Measurements from ENCODE around the gene LRRC8D.
"Not testable (repeated sequence)": the region's sequence is repeated elsewhere in the genome, so short reads cannot be mapped to it uniquely, and the experiment has no call there.

Gene LRRC8D

GRCh38 chr1:89919174-89919573 is 98.3 kb downstream of the LRRC8D start:
- no peak overlapping the region for H3K4me3 ChIP-seq (replicated peaks in 1 of 2; ENCODE audit: low read depth in 2 of 2, low read length in 2 of 2)
- no peak for TF ChIP-seq CTCF (IDR thresholded peaks at IDR 0.05; ENCODE audit: low read depth, low read length)
- DNase-seq (ENCODE audit: low read depth in 2 of 2): no peak

- no peak for TF ChIP-seq CTCF (IDR thresholded peaks at IDR 0.05; ENCODE audit: low read depth, low read length)
- DNase-seq (ENCODE audit: low read depth in 2 of 2): no peak
- H3K4me3 ChIP-seq (replicated peaks in 1 of 2; ENCODE audit: low read depth in 2 of 2, low read length in 2 of 2): no peak overlapping the region
Observed at GRCh38 chr1:89922911-89923310, 102.1 kb downstream of the LRRC8D start.

- TF ChIP-seq CTCF (IDR thresholded peaks at IDR 0.05; ENCODE audit: low read depth, low read length): no peak
- DNase-seq (ENCODE audit: low read depth in 2 of 2): no peak
- H3K4me3 ChIP-seq (replicated peaks in 1 of 2; ENCODE audit: low read depth in 2 of 2, low read length in 2 of 2): no peak overlapping the region
Observed at GRCh38 chr1:89923517-89923916, 102.7 kb downstream of the LRRC8D start.

- DNase-seq (ENCODE audit: low read depth in 2 of 2); H3K4me3 ChIP-seq (replicated peaks in 1 of 2; ENCODE audit: low read depth in 2 of 2, low read length in 2 of 2): not testable (repeated sequence)
Observed at GRCh38 chr1:89924075-89924474, 103.2 kb downstream of the LRRC8D start.

GRCh38 chr1:89927049-89927448 is 106.2 kb downstream of the LRRC8D start:
- DNase-seq (ENCODE audit: low read depth in 2 of 2): no peak
- TF ChIP-seq CTCF (IDR thresholded peaks at IDR 0.05; ENCODE audit: low read depth, low read length): no peak
- H3K4me3 ChIP-seq (replicated peaks in 1 of 2; ENCODE audit: low read depth in 2 of 2, low read length in 2 of 2): no peak overlapping the region

- no peak for TF ChIP-seq CTCF (IDR thresholded peaks at IDR 0.05; ENCODE audit: low read depth, low read length)
- DNase-seq (ENCODE audit: low read depth in 2 of 2): no peak
Observed at GRCh38 chr1:89927478-89927877, 106.6 kb downstream of the LRRC8D start.

GRCh38 chr1:89928506-89928905 is 107.7 kb downstream of the LRRC8D start:
- TF ChIP-seq CTCF (IDR thresholded peaks at IDR 0.05; ENCODE audit: low read depth, low read length): no peak
- DNase-seq (ENCODE audit: low read depth in 2 of 2): no peak
- no peak overlapping the region for H3K4me3 ChIP-seq (replicated peaks in 1 of 2; ENCODE audit: low read depth in 2 of 2, low read length in 2 of 2)

More at GRCh38 chr1:89927478-89927877, 106.6 kb downstream of the LRRC8D start:
- H3K4me3 ChIP-seq (replicated peaks in 1 of 2; ENCODE audit: low read depth in 2 of 2, low read length in 2 of 2): no peak overlapping the region

All from cardiac fibroblast (primary cell).